SK-N-SH (cell line): ENCODE data around the gene TGFBR3. TPM values are rescaled to one million over a fixed set of nuclear protein-coding genes. Genes with fewer than 3 reads are reported as not detected.

ENCODE experiments used
- CTCF ChIA-PET: fragments of 300-600, 350-600 bp; formaldehyde crosslinking; extraction: SDS; loops from one replicate; lab custom pipeline; 2021; lab: Yijun Ruan, JAX
- POLR2A ChIA-PET: fragments of 350-600 bp; sonication (Branson Sonifier 250); formaldehyde crosslinking; extraction: SDS; loops from one replicate; lab custom pipeline; 2020; ENCODE audit warnings: antibody characterized with exemption, inconsistent platforms; lab: Yijun Ruan, JAX
- DNase-seq: peaks from one replicate; pipeline ENCODE4 v3.0.0; 2012
- H2AFZ ChIP-seq: fragments of 200-600 bp; sonication (generic); 2 replicates; pipeline ENCODE4 v1.8.1; 2016; ENCODE audit warnings: antibody characterized with exemption, mild to moderate bottlenecking, low read depth
- H3F3A ChIP-seq: fragments of 200-600 bp; sonication (generic); replicated peaks from 2 replicates; pipeline ENCODE3; 2016; ENCODE audit warnings: antibody characterized with exemption, mild to moderate bottlenecking; ENCODE audit not compliant: insufficient read depth
- H3K27ac ChIP-seq, 2 experiments: fragments of 200-500 bp in 1 of 2; fragments of 200-600 bp in 1 of 2; sonication (Bioruptor generic) in 1 of 2; sonication (generic), shearing (Covaris generic) in 1 of 2; 2 replicates each; pipeline versions ENCODE4 v1.5.1 to v1.6.1; 2014 to 2016; ENCODE audit warnings: low read depth in 2 of 2, inconsistent platforms in 1 of 2, low read length in 1 of 2, mild to moderate bottlenecking in 1 of 2, mixed read lengths in 1 of 2
- H3K27me3 ChIP-seq: fragments of 200-600 bp; sonication (generic), shearing (Covaris generic); 2 replicates; pipeline ENCODE4 v1.6.1; 2016; ENCODE audit warnings: mixed run types; ENCODE audit not compliant: insufficient read depth
- H3K36me3 ChIP-seq, 2 experiments: fragments of 200-500 bp in 1 of 2; fragments of 200-600 bp in 1 of 2; sonication (Bioruptor generic) in 1 of 2; sonication (generic) in 1 of 2; replicated peaks in 1 of 2; 2 replicates each; pipeline versions ENCODE3 to v1.5.1; 2014 to 2016; ENCODE audit warnings: low read length in 1 of 2, mild to moderate bottlenecking in 1 of 2; ENCODE audit not compliant: insufficient read depth in 2 of 2, control insufficient read depth in 1 of 2
- H3K4me1 ChIP-seq, 2 experiments: fragments of 200-500 bp in 1 of 2; fragments of 200-600 bp in 1 of 2; sonication (Bioruptor generic) in 1 of 2; sonication (generic), shearing (Covaris generic) in 1 of 2; 2 replicates each; pipeline versions ENCODE4 v1.5.1 to v1.6.1; 2014 to 2016; ENCODE audit warnings: low read depth in 1 of 2, low read length in 1 of 2, mixed run types in 1 of 2; ENCODE audit not compliant: insufficient read depth in 2 of 2, control insufficient read depth in 1 of 2
- H3K4me2 ChIP-seq: fragments of 200-600 bp; sonication (generic), shearing (Covaris generic); 2 replicates; pipeline ENCODE4 v1.6.1; 2017; ENCODE audit warnings: mixed run types
- H3K4me3 ChIP-seq, 2 experiments: fragments of 200-500 bp in 1 of 2; fragments of 200-600 bp in 1 of 2; sonication (Bioruptor generic) in 1 of 2; sonication (generic), shearing (Covaris generic) in 1 of 2; 2 replicates each; pipeline versions ENCODE4 v1.5.1 to v1.8.1; 2014 to 2016; ENCODE audit warnings: low read depth in 2 of 2, inconsistent platforms in 1 of 2, low read length in 1 of 2, mild to moderate bottlenecking in 1 of 2, mixed read lengths in 1 of 2, moderate library complexity in 1 of 2
- H3K79me2 ChIP-seq: fragments of 200-600 bp; sonication (generic); 2 replicates; pipeline ENCODE4 v1.8.1; 2017; ENCODE audit warnings: mild to moderate bottlenecking; ENCODE audit not compliant: insufficient read depth
- H3K9ac ChIP-seq: fragments of 200-600 bp; sonication (generic); 2 replicates; pipeline ENCODE4 v1.6.1; 2017; ENCODE audit warnings: mixed run types
- H3K9me2 ChIP-seq: fragments of 200-600 bp; sonication (generic); 2 replicates; pipeline ENCODE4 v1.6.1; 2017; ENCODE audit warnings: mixed run types
- H3K9me3 ChIP-seq: fragments of 200-600 bp; sonication (generic); 2 replicates; pipeline ENCODE4 v1.6.1; 2017; ENCODE audit warnings: mixed run types, mild to moderate bottlenecking, moderate library complexity
- H4K20me1 ChIP-seq: fragments of 200-600 bp; sonication (generic); 2 replicates; pipeline ENCODE4 v1.6.1; 2017; ENCODE audit warnings: mild to moderate bottlenecking, mixed run types; ENCODE audit not compliant: insufficient read depth
- CHD2 ChIP-seq: fragments of 150-350 bp; IDR thresholded peaks from 2 replicates; pipeline ENCODE4 v1.6.1; 2018; ENCODE audit warnings: low read length; ENCODE audit not compliant: partially characterized antibody
- CTCF ChIP-seq: fragments of 200-600 bp; sonication (generic); IDR thresholded peaks from 2 replicates; pipeline ENCODE4 v1.6.1; 2017; ENCODE audit warnings: antibody characterized with exemption, mild to moderate bottlenecking, moderate library complexity
- EP300 ChIP-seq, 2 experiments: IDR thresholded peaks; 2 replicates each; pipeline versions ENCODE4 v1.4.0 to v1.6.1; 2012; ENCODE audit warnings: borderline replicate concordance in 1 of 2, low read depth in 1 of 2, low read length in 1 of 2
- FOSL2 ChIP-seq: IDR thresholded peaks from 2 replicates; pipeline ENCODE4 v1.4.0; 2012; ENCODE audit warnings: low read depth, mild to moderate bottlenecking, moderate library complexity, borderline replicate concordance
- FOXJ3 ChIP-seq: sonication (generic); formaldehyde crosslinking; IDR thresholded peaks from 2 replicates; pipeline ENCODE4 v1.5.1; 2020; ENCODE audit warnings: mild to moderate bottlenecking, missing genetic modification reagents
- GATA2 ChIP-seq: sonication (generic); formaldehyde crosslinking; IDR thresholded peaks from 2 replicates; pipeline ENCODE4 v1.5.0; 2020; ENCODE audit warnings: mild to moderate bottlenecking, missing genetic modification reagents
- IRF3 ChIP-seq: fragments of 150-350 bp; IDR thresholded peaks from 2 replicates; pipeline ENCODE4 v1.6.1; 2016; ENCODE audit warnings: mild to moderate bottlenecking, low read depth, low read length
- MAX ChIP-seq: IDR thresholded peaks from 2 replicates; pipeline ENCODE4 v1.4.0; 2012; ENCODE audit warnings: low read depth
- MEF2A ChIP-seq: IDR thresholded peaks from 2 replicates; pipeline ENCODE4 v1.4.0; 2012; ENCODE audit warnings: low read depth, borderline replicate concordance
- NRF1 ChIP-seq: IDR thresholded peaks from 2 replicates; pipeline ENCODE4 v1.6.1; 2012; ENCODE audit warnings: low read depth, mild to moderate bottlenecking, low read length
- RCOR1 ChIP-seq: fragments of 150-350 bp; IDR thresholded peaks from 2 replicates; pipeline ENCODE4 v1.6.1; 2017; ENCODE audit warnings: antibody characterized with exemption, low read length
- REST ChIP-seq: IDR thresholded peaks from 2 replicates; pipeline ENCODE4 v1.6.1; 2012; ENCODE audit warnings: mild to moderate bottlenecking, low read depth, low read length, moderate library complexity
- SMC3 ChIP-seq: IDR thresholded peaks from 2 replicates; pipeline ENCODE4 v1.6.1; 2012; ENCODE audit warnings: low read depth, low read length, improper control_type of control experiment
- TEAD4 ChIP-seq: IDR thresholded peaks from 2 replicates; pipeline ENCODE4 v1.4.0; 2012; ENCODE audit warnings: mild to moderate bottlenecking, borderline replicate concordance; ENCODE audit not compliant: insufficient read depth
- USF1 ChIP-seq: IDR thresholded peaks from 2 replicates; pipeline ENCODE4 v1.4.0; 2012; ENCODE audit warnings: low read depth, borderline replicate concordance
- USF2 ChIP-seq: fragments of 150-350 bp; IDR thresholded peaks from 2 replicates; pipeline ENCODE4 v1.6.1; 2017; ENCODE audit warnings: antibody characterized with exemption, low read length, low read depth, borderline replicate concordance
- WGBS: methylation state at CpG from one replicate; pipeline ENCODE4 v1.1.6; 2017; ENCODE audit warnings: low lambda C conversion rate; 5-methylcytosine and 5-hydroxymethylcytosine counted together
- polyA plus RNA-seq, 3 experiments: library from polyadenylated mRNA; depleted of rRNA; stranded (reverse); fragments of >200 nt; gene quantifications; 2 replicates each; pipeline ENCODE4 v1.2.3, GENCODE V29; 2012

Gene TGFBR3
- polyA plus RNA-seq, 1 of the 3 experiments (the other 2 are of a cell fraction), result 0.07 TPM

- Histone ChIP-seq H3K4me3 (no peak overlapping the region), H3K79me2 (no peaks in the 10 kb centered on the region), H3K9me3 (no peaks in the 10 kb centered on the region), H3K9ac (no peak overlapping the region), H4K20me1 (no peaks in the 10 kb centered on the region), H3F3A (no peaks in the 10 kb centered on the region), H3K4me2 (no peak overlapping the region), H3K9me2 (no peaks in the 10 kb centered on the region), H3K27me3 (peaks cover 76% of the 10 kb centered on the region), H3K27ac (no peak overlapping the region), H3K36me3 (no peaks in the 10 kb centered on the region), H3K4me1 (peaks cover 0 to 3% of the 10 kb centered on the region in 2 experiments; a peak in 1 of 4 replicates), H2AFZ (no peak overlapping the region)
- ChIA-PET POLR2A (no interaction called here), CTCF (no interaction called here)
- TF ChIP-seq EP300 (IDR thresholded peaks at IDR 0.05; ENCODE audit: borderline replicate concordance in 1 of 2, low read depth in 1 of 2, low read length in 1 of 2) (no peak), USF2 (no peak)
- 22% methylated on average over 5 of the region's 5 CpGs for WGBS
- no peak for DNase-seq
These were observed 92.8 kb downstream of the TGFBR3 start for GRCh38 chr1:91793189-91793588.

GRCh38 chr1:91792489-91793071 lies 93.4 kb downstream of the TGFBR3 start:
- H3K9me2 ChIP-seq, result no peaks in the 10 kb centered on the region
- ChIA-PET POLR2A (no interaction called here), CTCF (no interaction called here)
- H3K4me3 ChIP-seq, result no peak overlapping the region
- H3K4me2 ChIP-seq, result no peak overlapping the region
- peaks cover 0 to 3% of the 10 kb centered on the region in 2 experiments; a peak in 1 of 4 replicates for H3K4me1 ChIP-seq
- H2AFZ ChIP-seq, result no peak overlapping the region
- no peaks in the 10 kb centered on the region for H4K20me1 ChIP-seq
- no peaks in the 10 kb centered on the region for H3K9me3 ChIP-seq
- H3K27me3 ChIP-seq, result peaks cover 81% of the 10 kb centered on the region
- no peaks in the 10 kb centered on the region for H3F3A ChIP-seq
- H3K27ac ChIP-seq, result no peak overlapping the region
- no peak for DNase-seq
- H3K9ac ChIP-seq, result no peak overlapping the region
- H3K79me2 ChIP-seq, result no peaks in the 10 kb centered on the region
- no peaks in the 10 kb centered on the region for H3K36me3 ChIP-seq
- 7% methylated on average over 8 of the region's 8 CpGs for WGBS
- no peak for TF ChIP-seq MEF2A
- no peak for TF ChIP-seq USF2
- no peak for TF ChIP-seq NRF1
- no peak for TF ChIP-seq REST
- TF ChIP-seq TEAD4, result no peak
- no peak for TF ChIP-seq USF1
- TF ChIP-seq MAX, result no peak
- no peak for TF ChIP-seq IRF3
- TF ChIP-seq RCOR1, result no peak
- TF ChIP-seq GATA2 (CRISPR knock-in tag), result no peak
- TF ChIP-seq CHD2, result no peak
- no peak for TF ChIP-seq FOSL2
- TF ChIP-seq FOXJ3 (CRISPR knock-in tag), result no peak
- TF ChIP-seq SMC3, result no peak
- TF ChIP-seq EP300 (IDR thresholded peaks at IDR 0.05; ENCODE audit: borderline replicate concordance in 1 of 2, low read depth in 1 of 2, low read length in 1 of 2), result no peak
- no peak for TF ChIP-seq CTCF
